MCF 10A (cell line): ENCODE data around the gene SOCS7. TPM values are rescaled to one million over a fixed set of nuclear protein-coding genes. Genes with fewer than 3 reads are reported as not detected.

Experiments
- BruUV-seq: library from RNA; stranded (reverse); fragments of 400-500 nt; replicated peaks from 2 replicates; lab custom pipeline; 2021; lab: Mats Ljungman, UMichigan
- CTCF ChIA-PET: fragments of 300-600 bp; sonication (Branson Sonifier 250); formaldehyde crosslinking; extraction: SDS; loops from one replicate; lab custom pipeline; 2021; ENCODE audit warnings: antibody characterized with exemption, inconsistent platforms; lab: Yijun Ruan, JAX
- POLR2A ChIA-PET: fragments of 300-600, 350-650 bp; sonication (Branson Sonifier 250); formaldehyde crosslinking; extraction: SDS; loops from one replicate; lab custom pipeline; 2020; ENCODE audit warnings: antibody characterized with exemption, inconsistent platforms; lab: Yijun Ruan, JAX
- DNase-seq: peaks from one replicate; pipeline ENCODE4 v3.0.0-alpha.2; 2018; ENCODE audit not compliant: unreplicated experiment
- H3K27ac Mint-ChIP-seq: one replicate; pipeline ENCODE4 v1.8.0; 2022; ENCODE audit warnings: mild to moderate bottlenecking, low read depth, mixed read lengths; ENCODE audit not compliant: unreplicated experiment
- H3K27me3 Mint-ChIP-seq: one replicate; pipeline ENCODE4 v1.8.0; 2022; ENCODE audit warnings: mixed read lengths; ENCODE audit not compliant: insufficient read depth, unreplicated experiment
- H3K36me3 Mint-ChIP-seq: one replicate; pipeline ENCODE4 v1.8.0; 2022; ENCODE audit warnings: mild to moderate bottlenecking, moderate library complexity, mixed read lengths; ENCODE audit not compliant: insufficient read depth, unreplicated experiment
- H3K4me1 Mint-ChIP-seq: one replicate; pipeline ENCODE4 v1.8.0; 2022; ENCODE audit warnings: mixed read lengths; ENCODE audit not compliant: insufficient read depth, unreplicated experiment
- H3K4me3 Mint-ChIP-seq: one replicate; pipeline ENCODE4 v1.8.0; 2022; ENCODE audit warnings: mild to moderate bottlenecking, moderate library complexity, mixed read lengths; ENCODE audit not compliant: unreplicated experiment
- H3K9me3 Mint-ChIP-seq: one replicate; pipeline ENCODE4 v1.8.0; 2022; ENCODE audit warnings: mixed read lengths; ENCODE audit not compliant: unreplicated experiment
- intact Hi-C: fragments of 100-400 bp; cut with micrococcal nuclease; formaldehyde crosslinking; loops from 2 replicates; pipeline ENCODE4 v1.14.1; 2022
- total RNA-seq: library from RNA; stranded (reverse); gene quantifications from 2 replicates; pipeline ENCODE4 v1.2.3, GENCODE V29; 2022
- TF ChIP-seq, protein P1 (sequence below): fragments of 200-600 bp; IDR thresholded peaks from one replicate; pipeline ENCODE4 v1.8.0; 2022; ENCODE audit warnings: antibody characterized with exemption, mild to moderate bottlenecking; ENCODE audit not compliant: unreplicated experiment

SOCS7 gene
- total RNA-seq, 1 experiment from 2014 or later: 26.2 TPM

DNA sequence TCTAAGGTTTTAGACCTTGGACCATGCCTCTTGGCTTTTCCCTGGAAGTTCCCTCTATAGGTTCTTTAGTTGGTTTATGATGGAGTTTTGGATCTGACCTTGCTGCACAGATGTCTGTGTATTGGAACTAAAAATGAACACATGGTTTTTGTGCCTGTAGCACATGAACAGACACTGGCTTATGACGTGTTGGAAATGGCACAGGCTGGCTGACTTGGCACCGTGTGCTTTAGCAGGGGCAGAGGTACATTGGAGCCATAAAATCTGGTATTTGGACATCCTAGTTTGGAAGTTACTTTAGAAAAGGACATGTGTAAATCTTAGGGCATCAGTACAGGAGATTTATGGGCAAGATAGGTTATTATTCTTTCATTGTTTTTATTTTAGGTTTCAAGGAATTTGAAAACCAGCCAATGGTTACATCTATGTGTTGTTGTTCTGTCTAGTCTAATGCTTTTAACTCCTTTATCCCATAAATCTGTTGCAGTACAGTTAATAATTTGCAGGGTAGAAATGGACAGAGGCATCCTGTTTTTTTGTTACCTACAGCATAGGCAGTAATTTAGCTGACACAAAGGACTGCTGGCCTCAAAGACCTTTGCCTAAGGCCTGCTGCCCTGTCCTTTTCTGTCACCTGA, 6.0 kb downstream of the SOCS7 start:
- intact Hi-C loops: no loop called here
- Mint-ChIP-seq H3K36me3 (no peaks in the 10 kb centered on the region), H3K27me3 (no peaks in the 10 kb centered on the region), H3K9me3 (no peaks in the 10 kb centered on the region), H3K4me1 (peaks cover 56% of the 10 kb centered on the region), H3K4me3 (no peak overlapping the region), H3K27ac (no peak overlapping the region)
- CTCF ChIA-PET: no interaction called here
- TF ChIP-seq, protein P1, sequence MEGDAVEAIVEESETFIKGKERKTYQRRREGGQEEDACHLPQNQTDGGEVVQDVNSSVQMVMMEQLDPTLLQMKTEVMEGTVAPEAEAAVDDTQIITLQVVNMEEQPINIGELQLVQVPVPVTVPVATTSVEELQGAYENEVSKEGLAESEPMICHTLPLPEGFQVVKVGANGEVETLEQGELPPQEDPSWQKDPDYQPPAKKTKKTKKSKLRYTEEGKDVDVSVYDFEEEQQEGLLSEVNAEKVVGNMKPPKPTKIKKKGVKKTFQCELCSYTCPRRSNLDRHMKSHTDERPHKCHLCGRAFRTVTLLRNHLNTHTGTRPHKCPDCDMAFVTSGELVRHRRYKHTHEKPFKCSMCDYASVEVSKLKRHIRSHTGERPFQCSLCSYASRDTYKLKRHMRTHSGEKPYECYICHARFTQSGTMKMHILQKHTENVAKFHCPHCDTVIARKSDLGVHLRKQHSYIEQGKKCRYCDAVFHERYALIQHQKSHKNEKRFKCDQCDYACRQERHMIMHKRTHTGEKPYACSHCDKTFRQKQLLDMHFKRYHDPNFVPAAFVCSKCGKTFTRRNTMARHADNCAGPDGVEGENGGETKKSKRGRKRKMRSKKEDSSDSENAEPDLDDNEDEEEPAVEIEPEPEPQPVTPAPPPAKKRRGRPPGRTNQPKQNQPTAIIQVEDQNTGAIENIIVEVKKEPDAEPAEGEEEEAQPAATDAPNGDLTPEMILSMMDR: no peak
- no peak for DNase-seq
- no TSS peak for BruUV-seq
- POLR2A ChIA-PET: interaction anchor here (2.7 kb wide), 1 partner anchor 7 kb away, joined by 8 read pairs; no protein-coding TSS in a partner anchor

DNA sequence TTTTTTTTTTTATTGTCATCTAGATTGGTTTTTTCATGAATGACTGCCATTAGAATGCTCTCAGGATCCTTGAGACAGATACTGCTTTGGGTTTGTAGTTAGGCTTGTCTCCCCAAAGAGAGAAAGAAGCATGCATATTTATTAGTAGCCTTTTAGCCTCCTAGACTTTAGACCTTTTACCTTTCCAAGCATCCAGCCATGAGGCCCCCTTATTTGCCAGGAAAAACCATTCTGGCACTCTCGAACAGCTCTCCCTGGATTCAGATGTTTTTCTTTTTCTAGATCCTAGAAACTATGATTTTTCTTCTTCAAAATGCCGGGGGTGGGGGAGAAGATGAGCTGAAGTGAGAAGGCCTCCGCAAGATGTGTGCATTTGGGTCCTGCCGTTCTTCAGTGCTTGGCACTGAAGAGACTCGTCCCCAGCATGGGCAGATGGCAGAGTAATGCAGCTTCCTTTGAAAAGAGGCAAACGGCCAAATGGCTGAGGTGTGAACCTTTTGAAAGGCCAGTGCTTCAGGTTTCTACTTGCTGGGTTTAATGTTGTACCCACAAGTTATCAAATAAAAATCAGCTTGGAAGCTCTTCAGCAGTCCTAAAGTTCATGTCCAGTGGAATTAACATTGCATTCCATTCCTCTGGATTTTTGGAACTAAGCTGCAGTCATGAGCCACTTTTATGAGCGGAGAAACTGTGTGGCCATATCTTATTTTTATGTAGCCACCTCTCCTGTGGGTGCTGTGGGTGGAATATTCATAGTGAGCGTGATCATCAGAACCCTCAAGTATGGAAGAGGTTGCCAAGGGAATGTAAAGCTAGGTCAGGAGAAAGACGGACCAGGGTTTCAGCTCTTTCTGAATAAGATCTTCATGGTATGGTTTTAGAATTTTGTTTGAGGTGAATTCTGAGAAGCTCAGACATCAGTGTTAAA, 7.2 kb downstream of the SOCS7 start:
- Mint-ChIP-seq H3K27me3 (no peaks in the 10 kb centered on the region), H3K9me3 (no peaks in the 10 kb centered on the region), H3K4me1 (peaks cover 54% of the 10 kb centered on the region), H3K4me3 (no peak overlapping the region), H3K36me3 (no peaks in the 10 kb centered on the region), H3K27ac (no peak overlapping the region)
- CTCF ChIA-PET: interaction anchor here (0.6 to 5.4 kb wide), 4 partner anchors 10 to 567 kb away, joined by 3 to 25 read pairs (median 6); no protein-coding TSS in a partner anchor
- intact Hi-C loops: no loop called here
- TF ChIP-seq, protein P1: no peak
- no TSS peak for BruUV-seq
- POLR2A ChIA-PET: interaction anchor here (0.6 to 2.7 kb wide), 4 partner anchors 9 to 96 kb away, joined by 3 to 8 read pairs (median 3); no protein-coding TSS in a partner anchor
- no peak for DNase-seq

DNA sequence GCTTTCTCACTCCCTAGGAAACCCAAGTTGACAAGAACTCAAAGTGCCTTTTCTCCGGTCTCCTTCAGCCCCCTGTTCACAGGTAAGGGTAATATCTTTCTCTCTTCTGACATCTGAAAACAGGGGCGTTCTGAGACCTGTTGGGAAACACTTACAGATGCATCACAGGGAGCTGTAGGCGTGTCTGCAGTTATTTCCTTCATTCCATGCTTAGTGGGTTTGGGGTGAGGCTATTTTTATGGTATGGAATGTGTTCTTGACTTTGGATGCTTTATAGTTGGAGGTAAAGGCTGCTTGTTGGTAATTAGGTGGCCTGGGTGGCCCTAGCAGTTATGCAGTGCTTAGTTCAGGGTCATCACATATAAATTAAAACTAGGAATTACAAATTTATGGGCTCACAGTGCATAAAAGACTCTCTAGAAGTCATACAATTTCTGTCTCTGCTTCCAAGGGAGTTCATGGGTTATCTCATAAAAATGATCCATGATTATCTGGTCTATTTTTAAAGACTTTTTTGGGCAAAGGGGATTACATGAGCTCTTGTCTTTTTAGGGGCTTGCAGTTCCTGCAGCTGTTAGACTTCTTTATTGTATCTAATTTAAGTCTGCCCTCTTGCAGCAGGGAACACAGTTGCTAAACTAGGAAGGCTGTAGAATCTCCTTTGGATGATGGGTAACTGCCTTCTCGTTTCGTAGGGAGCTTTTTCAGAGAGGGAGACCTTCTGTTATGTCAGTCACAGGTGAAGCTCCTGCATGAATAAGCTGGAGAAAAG, 10.2 kb downstream of the SOCS7 start:
- Mint-ChIP-seq H3K4me3 (no peak overlapping the region), H3K36me3 (peaks cover 6% of the 10 kb centered on the region), H3K27ac (no peak overlapping the region), H3K27me3 (no peaks in the 10 kb centered on the region), H3K4me1 (peaks cover 30% of the 10 kb centered on the region), H3K9me3 (no peaks in the 10 kb centered on the region)
- no peak for DNase-seq
- POLR2A ChIA-PET: interaction anchor here (0.7 to 1.4 kb wide), 3 partner anchors 9 to 10 kb away, joined by 3 to 5 read pairs (median 3); partner anchors contain the start of gene SOCS7
- intact Hi-C loops: no loop called here
- no TSS peak for BruUV-seq
- TF ChIP-seq, protein P1: no peak
- CTCF ChIA-PET: interaction anchor here (2.0 to 5.4 kb wide), 2 partner anchors 13 to 53 kb away, joined by 6 to 25 read pairs; no protein-coding TSS in a partner anchor
